Measurements from ENCODE around the gene IGSF9B. TPM values are rescaled to one million over a fixed set of nuclear protein-coding genes. Genes with fewer than 3 reads are reported as not detected.

Gene IGSF9B
- total RNA-seq, 1 donor from 2014 or later: 3.8 TPM

DNA sequence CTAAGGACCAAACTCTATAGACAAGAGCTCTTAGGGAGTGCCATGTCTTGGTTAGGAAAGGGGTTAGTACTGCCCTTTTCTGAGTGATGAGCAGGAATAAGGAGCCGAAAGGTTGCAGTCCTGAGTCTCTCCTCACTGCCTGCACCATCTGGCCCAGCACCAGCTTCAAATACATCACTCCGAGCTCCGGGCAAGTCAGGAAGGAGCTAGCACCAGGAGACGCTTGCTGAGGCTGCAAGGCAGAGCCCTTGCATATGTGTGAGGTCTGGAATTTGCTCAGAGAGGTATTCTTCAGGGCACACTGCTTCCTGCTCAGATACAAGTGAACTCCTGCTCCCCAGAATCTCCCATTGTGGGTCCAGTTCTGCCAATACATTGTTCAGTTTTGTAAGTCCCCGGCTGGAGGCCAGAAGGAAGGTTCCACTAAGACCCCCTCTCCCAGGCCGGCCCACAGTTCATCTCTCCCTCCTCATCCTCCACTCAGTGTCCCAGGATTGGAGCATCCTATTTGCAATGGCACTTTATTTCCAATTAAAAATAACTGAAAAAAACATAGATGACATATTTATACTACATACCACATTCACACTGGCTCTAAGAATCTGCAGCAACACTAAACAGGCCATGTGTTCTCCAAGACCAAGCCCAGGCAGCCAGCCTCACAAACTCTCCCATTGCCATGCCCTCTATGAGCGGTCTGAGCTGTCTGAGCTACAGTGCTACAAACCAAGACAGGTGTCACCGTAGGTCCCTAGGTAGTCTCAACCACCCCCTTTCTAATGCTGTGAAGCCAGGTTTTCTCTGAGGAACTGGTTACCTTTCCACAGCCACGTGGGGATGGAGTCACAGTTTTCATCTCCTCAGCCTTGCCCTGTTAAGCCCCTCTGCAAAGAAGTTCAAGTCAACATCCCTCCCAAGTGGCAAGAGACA is 56.3 kb downstream of the IGSF9B start:
- TF ChIP-seq, protein P1, sequence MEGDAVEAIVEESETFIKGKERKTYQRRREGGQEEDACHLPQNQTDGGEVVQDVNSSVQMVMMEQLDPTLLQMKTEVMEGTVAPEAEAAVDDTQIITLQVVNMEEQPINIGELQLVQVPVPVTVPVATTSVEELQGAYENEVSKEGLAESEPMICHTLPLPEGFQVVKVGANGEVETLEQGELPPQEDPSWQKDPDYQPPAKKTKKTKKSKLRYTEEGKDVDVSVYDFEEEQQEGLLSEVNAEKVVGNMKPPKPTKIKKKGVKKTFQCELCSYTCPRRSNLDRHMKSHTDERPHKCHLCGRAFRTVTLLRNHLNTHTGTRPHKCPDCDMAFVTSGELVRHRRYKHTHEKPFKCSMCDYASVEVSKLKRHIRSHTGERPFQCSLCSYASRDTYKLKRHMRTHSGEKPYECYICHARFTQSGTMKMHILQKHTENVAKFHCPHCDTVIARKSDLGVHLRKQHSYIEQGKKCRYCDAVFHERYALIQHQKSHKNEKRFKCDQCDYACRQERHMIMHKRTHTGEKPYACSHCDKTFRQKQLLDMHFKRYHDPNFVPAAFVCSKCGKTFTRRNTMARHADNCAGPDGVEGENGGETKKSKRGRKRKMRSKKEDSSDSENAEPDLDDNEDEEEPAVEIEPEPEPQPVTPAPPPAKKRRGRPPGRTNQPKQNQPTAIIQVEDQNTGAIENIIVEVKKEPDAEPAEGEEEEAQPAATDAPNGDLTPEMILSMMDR (IDR thresholded peaks at IDR 0.05): no peak
- no peak overlapping the region for H3K4me3 Mint-ChIP-seq (ENCODE audit: unreplicated experiment)
- no peaks in the 10 kb centered on the region for H3K9me3 Mint-ChIP-seq (ENCODE audit: unreplicated experiment)
- no peaks in the 10 kb centered on the region for H3K27me3 Mint-ChIP-seq (ENCODE audit: unreplicated experiment)
- no peaks in the 10 kb centered on the region for H3K36me3 Mint-ChIP-seq (ENCODE audit: unreplicated experiment)
- peak; percentile 62 for DNase-seq (ENCODE audit: extremely low spot score, unreplicated experiment)
- no peak overlapping the region for H3K27ac Mint-ChIP-seq (ENCODE audit: unreplicated experiment)
- H3K4me1 Mint-ChIP-seq (ENCODE audit: unreplicated experiment): no peaks in the 10 kb centered on the region

DNA sequence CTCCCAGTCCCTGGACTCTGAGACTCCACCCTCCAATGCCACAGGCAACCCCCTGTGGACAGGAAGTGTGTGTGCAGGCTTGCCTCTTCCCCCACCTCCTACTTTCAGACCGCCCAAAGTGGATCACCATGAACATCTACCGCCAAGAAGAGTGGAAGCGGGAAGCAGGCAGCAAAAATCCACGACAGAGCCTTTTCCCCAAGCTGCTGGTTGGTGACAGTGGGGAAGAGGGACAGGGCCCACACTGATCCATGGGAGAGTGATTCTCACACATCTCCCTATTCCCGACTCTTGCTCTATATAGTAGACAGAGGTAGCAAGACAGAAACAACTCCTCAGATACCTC is 58.0 kb downstream of the IGSF9B start:
- no peaks in the 10 kb centered on the region for H3K36me3 Mint-ChIP-seq (ENCODE audit: unreplicated experiment)
- no peak overlapping the region for H3K27ac Mint-ChIP-seq (ENCODE audit: unreplicated experiment)
- H3K27me3 Mint-ChIP-seq (ENCODE audit: unreplicated experiment): no peaks in the 10 kb centered on the region
- H3K4me1 Mint-ChIP-seq (ENCODE audit: unreplicated experiment): peaks cover 9% of the 10 kb centered on the region
- no peak overlapping the region for H3K4me3 Mint-ChIP-seq (ENCODE audit: unreplicated experiment)
- no peaks in the 10 kb centered on the region for H3K9me3 Mint-ChIP-seq (ENCODE audit: unreplicated experiment)
- peak; percentile 68 for DNase-seq (ENCODE audit: extremely low spot score, unreplicated experiment)
- TF ChIP-seq, protein P1 (IDR thresholded peaks at IDR 0.05): no peak

DNA sequence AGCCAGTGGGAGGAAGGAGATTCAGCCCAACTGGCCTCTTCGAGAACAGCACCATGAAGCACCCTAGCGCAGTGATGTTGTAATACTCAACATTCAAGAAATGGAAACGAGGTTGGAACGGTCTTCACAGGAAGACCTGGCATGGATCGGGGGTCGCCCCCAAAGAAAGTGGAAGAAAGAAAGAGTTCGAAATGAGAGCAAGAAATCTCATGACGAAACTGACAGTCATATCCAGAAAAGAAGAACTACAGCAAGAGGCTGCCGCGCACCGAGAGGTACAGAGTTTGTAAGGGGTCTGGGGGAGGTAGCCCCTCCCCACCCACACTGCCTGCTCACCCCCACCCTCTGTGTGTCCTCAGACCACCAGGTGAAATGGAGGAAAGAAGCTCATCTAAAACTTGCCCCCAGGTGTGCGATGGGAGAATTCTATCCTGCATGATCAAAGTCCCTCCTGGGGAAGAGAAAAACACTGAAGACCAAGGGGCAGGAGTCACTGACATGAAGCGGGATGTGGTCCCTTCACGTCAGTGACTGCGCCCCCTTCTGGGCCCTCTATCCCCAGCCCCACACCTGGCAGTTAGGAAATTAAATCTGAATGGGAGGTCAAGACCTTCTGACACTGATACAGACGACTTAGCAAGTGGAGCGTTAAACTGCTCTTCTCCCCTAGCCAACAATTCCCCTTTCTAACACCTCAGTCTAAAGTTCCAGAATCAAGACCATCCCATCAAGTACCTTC is 58.6 kb downstream of the IGSF9B start:
- H3K36me3 Mint-ChIP-seq (ENCODE audit: unreplicated experiment): no peaks in the 10 kb centered on the region
- no peaks in the 10 kb centered on the region for H3K9me3 Mint-ChIP-seq (ENCODE audit: unreplicated experiment)
- H3K27ac Mint-ChIP-seq (ENCODE audit: unreplicated experiment): no peak overlapping the region
- H3K27me3 Mint-ChIP-seq (ENCODE audit: unreplicated experiment): no peaks in the 10 kb centered on the region
- peaks cover 9% of the 10 kb centered on the region for H3K4me1 Mint-ChIP-seq (ENCODE audit: unreplicated experiment)
- TF ChIP-seq, protein P1 (IDR thresholded peaks at IDR 0.05): no peak
- DNase-seq (ENCODE audit: extremely low spot score, unreplicated experiment): peak; percentile 72
- H3K4me3 Mint-ChIP-seq (ENCODE audit: unreplicated experiment): no peak overlapping the region

DNA sequence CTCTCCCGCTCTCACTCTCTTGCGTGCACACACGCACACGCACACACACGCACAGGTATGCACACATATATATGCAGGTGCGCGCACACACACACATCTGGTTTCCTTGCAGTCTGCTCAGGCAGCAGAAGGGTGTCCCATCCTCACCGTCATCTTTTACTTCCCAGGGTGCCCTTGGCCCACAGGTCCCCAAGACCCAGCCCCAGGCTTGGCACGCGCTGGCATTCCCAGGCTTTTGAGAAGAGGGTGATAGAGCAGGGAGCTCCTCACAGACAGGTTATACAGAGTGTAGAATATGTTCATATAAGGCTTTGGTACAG is 59.5 kb downstream of the IGSF9B start:
- Mint-ChIP-seq H3K36me3 (ENCODE audit: unreplicated experiment) (no peaks in the 10 kb centered on the region), H3K27me3 (ENCODE audit: unreplicated experiment) (no peaks in the 10 kb centered on the region), H3K4me1 (ENCODE audit: unreplicated experiment) (peaks cover 9% of the 10 kb centered on the region), H3K9me3 (ENCODE audit: unreplicated experiment) (no peaks in the 10 kb centered on the region), H3K27ac (ENCODE audit: unreplicated experiment) (no peak overlapping the region), H3K4me3 (ENCODE audit: unreplicated experiment) (no peak overlapping the region)
- TF ChIP-seq, protein P1 (IDR thresholded peaks at IDR 0.05): no peak
- DNase-seq (ENCODE audit: extremely low spot score, unreplicated experiment): peak; percentile 71

All from osteocyte (in vitro differentiated cells).